Camera-type eye (tissue), 1 donor: ENCODE data around the gene PLCL1. TPM values are rescaled to one million over a fixed set of nuclear protein-coding genes. Genes with fewer than 3 reads are reported as not detected.

Experiments used
- total RNA-seq: library from RNA; depleted of rRNA; stranded (reverse); fragments of >200 nt; gene quantifications from one replicate; pipeline ENCODE4 v1.2.3, GENCODE V29; 2014

The PLCL1 gene
- total RNA-seq: 19.9 TPM

DNA sequence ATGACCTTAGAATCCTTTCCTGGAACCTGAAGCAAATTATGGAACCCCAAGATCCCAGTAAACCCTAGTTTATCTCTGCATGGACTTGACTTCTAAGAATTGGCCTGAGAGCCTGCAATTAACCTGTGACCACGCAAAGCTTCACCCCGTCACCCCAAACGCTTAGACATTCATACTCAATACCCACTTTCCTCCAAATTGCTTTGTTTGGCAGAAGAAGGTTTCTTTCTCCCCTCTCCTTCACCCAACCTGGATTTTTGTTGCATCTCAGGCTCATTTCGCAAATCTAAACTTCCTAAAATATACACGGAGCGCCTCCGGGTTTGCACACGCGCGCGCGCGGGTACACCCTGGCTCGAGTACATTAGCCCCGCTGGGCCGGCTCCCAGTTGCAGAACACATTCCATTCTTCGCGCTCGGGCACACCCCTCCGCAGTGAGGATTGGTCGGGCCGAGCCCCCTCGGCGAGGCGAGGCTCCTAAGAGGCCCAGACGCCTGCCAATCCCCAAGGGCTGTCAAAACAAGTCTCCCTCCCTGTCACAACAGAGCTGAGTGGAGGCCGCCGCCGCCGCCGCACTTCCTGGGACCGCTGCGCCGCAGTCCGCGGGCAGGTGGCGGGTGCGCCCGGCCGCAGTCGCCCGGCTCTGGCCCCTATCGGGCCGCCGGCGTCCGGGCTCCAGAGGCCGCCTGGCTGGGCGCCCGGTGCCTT, at the start of gene PLCL1:
Gene PLCL1 (plus strand): TSS at position 545 of the 709 bp plus-strand sequence.

GRCh38 chr2:197784956-197785941, 19.1 kb upstream of the PLCL1 start, which contains the start of gene BOLL:
Gene BOLL, minus strand, starts transcription at chr2:197785319. Its CDS starts 3,469 bp downstream, at chr2:197781850.

Other genes starting within 250 kb of the PLCL1 start
- gene RFTN2, start 129.0 kb upstream of the PLCL1 start, total RNA-seq: 30.3 TPM
- gene MARS2, start 99.2 kb upstream of the PLCL1 start, total RNA-seq: 7.2 TPM
- gene BOLL, start 19.3 kb upstream of the PLCL1 start, total RNA-seq: 0.27 TPM